Activated naive CD4-positive, alpha-beta T cell treated with Interleukin-2 at 50 U/mL for 16 hours (primary cell): ENCODE data around the gene ITPR1.

Experiments
- DNase-seq: peaks from one replicate; pipeline ENCODE4 v3.0.0-alpha.2; 2020

Gene ITPR1

GRCh38 chr3:4511491-4512262 is 18.5 kb downstream of the ITPR1 start:
- DNase-seq: no peak

GRCh38 chr3:4512895-4513616 is 19.9 kb downstream of the ITPR1 start:
- DNase-seq: no peak

GRCh38 chr3:4514321-4514720 is 21.2 kb downstream of the ITPR1 start:
- no peak for DNase-seq

GRCh38 chr3:4514916-4515315 is 21.8 kb downstream of the ITPR1 start:
- DNase-seq: no peak

GRCh38 chr3:4515916-4516579 is 22.9 kb downstream of the ITPR1 start:
- no peak for DNase-seq

- no peak for DNase-seq
Observed at GRCh38 chr3:4517093-4517492, 23.9 kb downstream of the ITPR1 start.

- DNase-seq: no peak
Observed at GRCh38 chr3:4517643-4518311, 24.6 kb downstream of the ITPR1 start.

GRCh38 chr3:4520033-4520816 is 27.1 kb downstream of the ITPR1 start:
- no peak for DNase-seq

GRCh38 chr3:4522947-4523346 is 29.8 kb downstream of the ITPR1 start:
- DNase-seq: no peak

- no peak for DNase-seq
Observed at GRCh38 chr3:4523710-4524698, 30.9 kb downstream of the ITPR1 start.

GRCh38 chr3:4525560-4526223 is 32.5 kb downstream of the ITPR1 start:
- DNase-seq: no peak

- DNase-seq: no peak
Observed at GRCh38 chr3:4528320-4528719, 35.2 kb downstream of the ITPR1 start.

- no peak for DNase-seq
Observed at GRCh38 chr3:4528819-4529600, 35.9 kb downstream of the ITPR1 start.

GRCh38 chr3:4529876-4530588 is 36.9 kb downstream of the ITPR1 start:
- DNase-seq: no peak

GRCh38 chr3:4531478-4532025 is 38.4 kb downstream of the ITPR1 start:
- DNase-seq: no peak

GRCh38 chr3:4532535-4533112 is 39.5 kb downstream of the ITPR1 start:
- no peak for DNase-seq

GRCh38 chr3:4533489-4534443 is 40.6 kb downstream of the ITPR1 start:
- no peak for DNase-seq
